WTC11 (cell line): Measurements from ENCODE around the gene PLXNA3.

ENCODE experiments used
- ATF6 ChIP-seq: sonication (generic); formaldehyde crosslinking; IDR thresholded peaks from 2 replicates; pipeline ENCODE4 v1.8.1; 2023; ENCODE audit warnings: mild to moderate bottlenecking, missing genetic modification reagents
- CREB1 ChIP-seq: sonication (generic); formaldehyde crosslinking; IDR thresholded peaks from 2 replicates; pipeline ENCODE4 v1.8.0; 2023; ENCODE audit warnings: mild to moderate bottlenecking, missing genetic modification reagents
- CTCF ChIP-seq: fragments of 200-600 bp; IDR thresholded peaks from 2 replicates; pipeline ENCODE4 v1.8.0; 2022; ENCODE audit warnings: antibody characterized with exemption
- ELF4 ChIP-seq: sonication (generic); formaldehyde crosslinking; IDR thresholded peaks from 2 replicates; pipeline ENCODE4 v1.8.1; 2022; ENCODE audit warnings: low read depth, mild to moderate bottlenecking, moderate library complexity, missing genetic modification reagents
- ESRRA ChIP-seq: sonication (generic); formaldehyde crosslinking; IDR thresholded peaks from 2 replicates; pipeline ENCODE4 v1.8.1; 2022; ENCODE audit warnings: mild to moderate bottlenecking, missing genetic modification reagents, borderline replicate concordance
- GTF2I ChIP-seq: fragments of 250-450 bp; sonication (Bioruptor Pico); conservative IDR thresholded peaks from 2 replicates; pipeline ENCODE4 v1.4.0; 2021; ENCODE audit warnings: mild to moderate bottlenecking
- MLX ChIP-seq: sonication (generic); formaldehyde crosslinking; IDR thresholded peaks from 2 replicates; pipeline ENCODE4 v1.8.1; 2023; ENCODE audit warnings: mild to moderate bottlenecking, missing genetic modification reagents, moderate library complexity
- PRRX2 ChIP-seq: fragments of 250-450 bp; sonication (Bioruptor Pico); IDR thresholded peaks from 2 replicates; pipeline ENCODE4 v1.8.0; 2021; ENCODE audit warnings: mild to moderate bottlenecking
- ZNF138 ChIP-seq: sonication (generic); formaldehyde crosslinking; conservative IDR thresholded peaks from 2 replicates; pipeline ENCODE4 v1.8.1; 2022; ENCODE audit warnings: mild to moderate bottlenecking, moderate library complexity, missing genetic modification reagents

- TF ChIP-seq CREB1 (CRISPR knock-in tag) (no peak), MLX (no peak), CTCF (no peak), ZNF138 (CRISPR knock-in tag) (no peak), ATF6 (no peak), ELF4 (CRISPR knock-in tag) (no peak), PRRX2 (CRISPR knock-in tag) (no peak), ESRRA (CRISPR knock-in tag) (no peak), GTF2I (CRISPR knock-in tag) (no peak)
Observed at GRCh38 chrX:154519389-154519788, 61.3 kb downstream of the PLXNA3 start.
